Medulla oblongata (tissue), 1 donor: ENCODE results near the gene RGCC.
A peak's percentile ranks its signal among the peaks of the same experiment; 100 is the strongest.

Experiments
- DNase-seq: peaks from one replicate; pipeline ENCODE4 v3.0.0-alpha.2; 2015; ENCODE audit errors: extremely low spot score

The RGCC gene

DNA sequence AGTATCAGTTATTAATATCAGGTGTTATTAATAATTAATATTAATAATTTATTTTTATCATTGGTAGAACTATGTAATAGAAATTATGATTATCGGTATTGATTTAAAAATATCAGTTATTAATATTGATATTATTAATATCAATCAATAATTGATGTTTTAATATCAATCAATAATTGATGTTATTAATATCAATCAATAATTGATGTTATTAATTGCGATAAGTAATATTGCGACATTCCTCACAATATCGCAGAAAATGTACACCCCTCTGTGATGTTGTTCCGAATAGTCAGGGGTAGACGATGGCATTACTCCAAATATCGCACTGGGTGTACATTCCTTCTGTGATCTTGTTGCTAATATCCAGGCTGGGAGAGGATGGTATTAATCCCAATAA, 3.7 kb upstream of the RGCC start:
- no peak for DNase-seq

DNA sequence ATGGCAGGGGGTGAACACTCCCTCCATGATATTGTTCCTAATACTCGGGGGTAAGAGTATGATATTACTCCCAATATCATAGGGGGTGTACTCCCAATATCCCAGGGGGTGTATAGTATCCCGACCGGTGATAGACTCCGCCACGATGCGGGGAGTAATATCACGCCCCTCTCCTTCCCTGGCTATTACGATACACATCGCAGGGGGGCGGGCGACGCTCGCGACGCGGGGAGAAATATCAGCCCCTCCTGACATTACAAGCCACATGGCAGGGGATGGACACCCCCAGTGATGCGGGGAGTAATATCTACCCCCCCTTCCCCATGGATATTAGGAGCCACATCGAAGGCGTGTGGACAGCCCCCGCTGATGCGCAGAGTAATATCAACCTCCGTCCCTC, 3.2 kb upstream of the RGCC start:
- no peak for DNase-seq

DNA sequence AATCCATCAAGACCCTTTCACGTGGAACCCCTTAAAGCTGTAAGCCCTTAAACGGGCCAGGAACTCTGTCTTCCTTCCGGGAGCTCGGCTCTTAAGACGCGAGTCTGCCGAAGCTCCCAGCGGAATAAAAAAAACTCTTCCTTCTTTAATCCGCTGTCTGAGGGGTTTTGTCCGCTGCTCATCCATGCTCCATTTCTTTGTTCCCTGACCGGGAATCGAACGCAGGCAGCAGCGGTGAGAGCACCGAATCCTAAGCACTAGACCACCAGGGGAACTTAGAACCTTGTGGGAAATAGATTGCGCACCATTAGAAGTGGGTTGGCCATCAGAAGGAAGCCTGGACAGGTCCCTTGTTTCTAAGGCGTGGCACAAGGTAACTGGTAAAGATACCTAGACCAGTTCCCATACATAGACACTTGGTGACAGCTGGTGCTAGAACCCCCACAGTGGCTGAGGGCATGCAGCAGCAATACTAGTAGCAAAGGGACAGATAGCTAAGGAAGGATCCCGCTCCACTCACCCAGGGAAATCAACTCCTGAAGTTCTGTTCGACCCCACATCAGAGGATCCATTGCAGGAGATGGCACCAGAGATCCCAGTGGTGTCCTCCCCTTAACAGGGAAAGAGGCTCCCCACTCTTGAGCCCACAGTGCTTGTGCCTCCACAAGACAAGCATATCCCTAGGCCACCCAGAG, 1.5 kb upstream of the RGCC start:
- DNase-seq = no peak

DNA sequence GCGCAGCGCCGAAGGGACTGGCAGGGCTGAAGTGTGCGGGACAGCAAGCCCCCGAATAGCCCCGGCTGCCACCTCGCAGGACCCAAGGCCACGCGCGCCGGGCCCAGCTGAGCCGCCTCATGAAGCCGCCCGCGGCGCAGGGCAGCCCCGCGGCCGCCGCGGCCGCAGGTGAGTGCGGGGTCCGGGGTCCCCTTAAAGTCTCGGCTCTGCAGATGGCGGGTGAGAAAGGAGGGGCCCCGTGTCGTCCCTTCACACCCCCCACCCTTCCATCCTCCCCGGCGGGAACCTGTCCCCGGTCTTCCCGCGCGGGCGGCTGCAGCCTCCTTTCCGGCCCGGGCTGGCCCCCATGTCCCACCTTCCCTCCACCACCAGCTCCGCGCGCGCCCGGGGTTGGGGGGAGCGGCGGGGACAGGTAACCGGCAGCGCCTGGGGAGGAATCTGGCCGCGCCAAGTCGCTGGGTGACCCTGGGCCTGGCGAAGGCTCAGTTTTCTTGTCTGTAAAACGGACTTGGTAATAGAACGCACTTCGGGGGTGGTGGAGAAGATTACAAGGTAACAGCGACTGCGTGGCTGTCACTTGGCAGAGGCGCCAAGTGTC, 338 bp downstream of the RGCC start:
- DNase-seq = peak; percentile 5

DNA sequence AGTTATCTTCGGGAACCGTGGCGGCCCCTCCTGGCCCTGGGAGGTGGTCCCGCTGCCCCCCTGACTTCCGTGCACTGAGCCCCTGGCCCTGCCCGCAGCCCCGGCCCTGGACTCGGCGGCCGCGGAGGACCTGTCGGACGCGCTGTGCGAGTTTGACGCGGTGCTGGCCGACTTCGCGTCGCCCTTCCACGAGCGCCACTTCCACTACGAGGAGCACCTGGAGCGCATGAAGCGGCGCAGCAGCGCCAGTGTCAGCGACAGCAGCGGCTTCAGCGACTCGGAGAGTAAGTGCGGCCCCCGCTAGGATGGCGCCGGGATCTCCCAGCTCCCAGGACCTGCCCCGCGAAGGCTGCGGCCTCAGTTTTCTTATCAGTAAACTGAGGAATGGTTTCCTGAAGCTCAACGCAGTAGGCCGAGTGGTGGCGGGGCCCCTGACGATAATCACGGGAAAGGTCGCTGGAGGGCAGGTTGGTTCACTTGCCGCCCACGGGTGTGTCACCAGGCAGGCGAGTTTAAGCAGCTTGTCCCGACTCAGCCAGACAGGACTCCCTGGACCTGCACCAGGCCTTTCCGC, 924 bp downstream of the RGCC start:
- DNase-seq = peak; percentile 48

DNA sequence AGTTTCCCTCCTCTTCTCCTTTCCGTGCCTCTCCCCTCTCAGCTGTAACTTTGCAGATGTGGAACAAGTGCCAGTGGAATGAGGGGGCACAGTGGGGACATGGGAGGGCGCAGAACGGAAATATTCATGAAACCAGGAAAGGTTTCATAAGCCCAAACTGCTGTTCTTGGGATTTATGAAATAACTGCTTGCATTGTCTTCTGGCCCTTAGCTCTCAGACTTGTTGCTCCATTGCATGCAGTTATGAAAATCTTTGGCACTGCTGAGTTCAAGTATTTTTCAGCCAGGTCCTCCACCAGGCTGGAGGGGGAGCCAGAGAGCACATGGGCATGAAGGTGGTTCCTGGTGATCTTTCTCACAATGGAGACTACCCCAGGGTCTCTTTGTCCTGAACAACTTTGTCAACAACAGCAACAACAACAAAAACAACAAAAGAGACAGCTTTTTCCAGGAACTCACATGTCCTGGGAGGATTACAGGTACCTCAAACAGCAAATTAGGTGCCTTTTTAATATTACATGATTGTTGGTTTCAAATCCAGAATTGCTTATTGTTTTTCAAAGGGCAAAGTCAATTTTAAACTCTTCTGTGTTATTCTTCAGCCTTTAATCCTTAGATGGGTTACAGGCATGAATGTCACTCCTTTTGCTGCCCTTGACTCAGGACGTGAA, 1.5 kb downstream of the RGCC start:
- peak; percentile 70 for DNase-seq

DNA sequence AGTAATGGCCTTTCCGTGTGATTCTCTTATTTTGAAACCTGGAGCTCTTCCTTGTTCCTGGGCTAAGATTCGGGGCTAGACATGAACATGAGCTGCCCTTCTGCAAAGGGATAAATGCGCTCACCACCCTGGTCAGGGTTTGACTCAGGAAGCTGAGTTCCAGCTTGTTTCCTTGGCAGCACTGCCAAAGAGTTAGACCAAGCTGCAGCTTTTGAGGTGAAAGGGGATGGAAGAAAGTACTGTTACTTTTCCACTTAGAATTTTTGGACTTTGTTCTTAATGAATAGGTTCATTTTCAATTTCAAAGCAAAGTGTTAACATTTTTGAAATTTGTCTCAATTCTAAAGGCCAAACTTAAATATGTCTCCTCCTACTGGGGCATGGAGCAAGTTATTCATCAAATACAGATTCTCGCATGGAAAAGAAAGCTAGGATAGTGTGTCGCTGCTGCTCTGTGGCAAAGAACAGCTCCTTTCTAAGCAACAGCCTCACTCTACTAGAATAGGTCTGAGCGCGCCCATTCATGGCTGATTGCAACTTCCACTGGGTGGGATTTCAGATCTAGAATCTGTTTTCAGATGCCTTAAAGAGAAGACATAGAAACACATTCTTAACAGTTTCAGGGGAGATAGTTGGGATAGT, 2.2 kb downstream of the RGCC start:
- DNase-seq = peak; percentile 67

DNA sequence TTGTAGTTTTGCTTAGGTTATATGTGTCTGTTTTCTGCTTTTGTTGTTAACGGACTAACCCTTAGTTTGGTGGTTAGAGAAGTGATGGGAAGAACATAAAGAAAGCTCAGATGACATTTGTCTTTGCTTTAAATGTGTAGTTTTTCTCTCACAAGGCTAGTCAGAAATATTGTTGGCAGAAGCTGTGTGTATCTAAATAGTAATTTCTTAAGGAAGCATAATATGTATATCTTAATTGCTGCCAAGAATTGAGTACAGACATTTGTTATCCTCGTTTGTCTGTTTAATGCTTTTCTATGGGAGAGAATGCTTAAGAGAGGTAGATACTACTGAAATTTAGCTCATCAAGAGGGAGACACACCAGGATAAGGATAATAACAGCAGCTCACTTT, 2.7 kb downstream of the RGCC start:
- DNase-seq = peak; percentile 23

DNA sequence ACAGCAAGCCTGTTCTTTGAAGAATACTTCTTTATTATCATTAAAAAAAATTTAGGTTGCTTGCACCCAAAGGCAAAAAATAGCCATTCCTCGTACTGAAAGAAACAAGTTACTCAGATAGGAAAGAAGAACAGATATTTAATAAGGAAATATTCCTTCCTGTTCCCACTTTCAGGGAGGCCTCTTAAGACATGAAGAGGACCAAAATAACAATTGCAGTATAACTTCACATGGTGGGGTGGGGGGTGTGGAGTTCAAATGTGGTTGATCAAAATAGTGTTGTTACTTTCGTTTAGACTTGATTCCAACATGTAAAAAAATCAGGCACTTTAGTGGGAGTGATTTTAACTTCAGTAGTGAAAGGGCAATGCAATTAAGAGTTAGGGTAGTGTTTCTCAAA, 3.6 kb downstream of the RGCC start:
- peak; percentile 20 for DNase-seq

DNA sequence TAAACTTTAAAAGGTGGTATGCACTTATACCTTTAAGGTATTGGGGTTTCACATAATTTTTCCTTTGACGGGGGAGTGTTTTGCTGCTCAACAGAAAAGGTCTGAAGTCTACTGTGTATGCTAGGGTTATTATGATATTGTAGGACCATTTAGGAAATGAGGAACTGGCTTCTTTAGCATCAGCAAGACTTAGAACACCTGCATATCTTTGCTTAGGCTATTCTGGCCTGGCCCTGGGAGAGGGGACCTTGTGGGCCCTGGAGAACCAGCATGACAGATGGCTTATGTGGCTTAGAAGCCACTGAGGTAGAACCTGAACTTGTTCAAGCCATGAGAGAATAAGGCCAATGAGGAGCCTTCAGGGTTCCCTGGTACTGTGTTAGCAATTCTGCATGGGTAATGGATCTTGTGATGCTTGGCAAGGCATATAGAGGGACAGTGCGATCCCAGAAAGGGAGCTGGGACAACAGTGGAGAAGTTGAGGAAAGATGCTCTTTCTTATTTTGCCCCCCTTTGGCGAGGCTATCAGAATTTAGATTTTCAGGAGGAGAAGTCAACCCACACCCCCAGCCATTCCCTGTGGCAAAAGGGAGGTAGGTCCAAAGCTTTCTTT, 4.3 kb downstream of the RGCC start:
- peak; percentile 40 for DNase-seq

DNA sequence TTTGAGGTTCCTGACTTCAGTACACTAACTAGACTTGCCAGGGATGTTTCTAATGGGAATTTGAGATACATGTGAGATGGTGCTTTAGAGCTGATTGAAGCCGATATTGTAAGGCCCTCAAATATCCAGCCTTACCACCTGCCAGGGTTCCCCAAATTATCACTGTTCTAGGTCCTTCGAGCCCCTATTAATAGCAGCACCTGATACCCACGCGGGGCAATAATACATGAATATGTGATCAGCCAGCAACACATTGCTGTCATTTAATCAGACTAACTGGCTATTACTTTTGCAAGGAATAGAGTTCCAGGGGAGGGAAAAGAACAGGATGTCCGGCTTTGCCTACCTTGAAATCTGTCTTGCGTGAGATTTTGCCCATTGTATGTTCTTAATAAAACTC, 5.1 kb downstream of the RGCC start:
- DNase-seq = no peak

DNA sequence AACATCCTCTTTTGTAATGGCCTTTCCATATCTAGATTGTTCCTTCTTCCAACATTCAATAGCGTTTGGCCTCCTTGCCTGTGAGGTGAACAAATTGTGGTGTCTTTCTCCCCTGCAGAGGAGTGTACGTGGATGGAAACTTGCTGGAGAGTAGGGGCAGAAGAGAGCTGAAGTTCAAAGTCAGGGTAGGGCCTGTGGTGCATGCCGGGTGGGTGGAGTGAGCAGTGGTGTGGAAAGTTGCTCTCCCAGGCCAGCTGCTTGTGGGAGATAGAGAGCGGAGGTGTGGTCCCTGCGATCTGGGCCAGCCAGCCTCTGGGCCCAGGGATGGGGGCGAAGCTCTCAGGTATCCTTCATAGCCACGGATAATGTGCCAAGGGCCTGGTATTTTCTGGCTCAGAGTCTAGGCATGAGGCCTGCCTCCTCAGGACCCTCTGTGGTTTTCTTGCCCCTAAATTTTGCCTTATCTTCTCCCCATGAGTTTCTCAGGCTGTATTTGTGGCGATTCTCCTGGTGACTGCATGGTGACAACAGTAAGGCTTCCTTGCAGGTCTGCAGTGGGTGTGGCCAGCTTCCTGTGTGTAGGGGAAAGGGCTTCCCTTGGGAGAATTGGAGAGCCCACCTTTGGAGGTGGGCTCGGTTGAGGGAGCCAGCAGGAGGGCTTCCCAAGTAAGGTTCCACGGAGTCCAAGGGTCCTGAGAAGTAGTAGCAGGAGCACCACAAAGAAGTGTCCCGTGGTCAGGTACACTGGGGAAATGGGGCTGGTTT, 6.7 kb downstream of the RGCC start:
- DNase-seq = peak; percentile 19

DNA sequence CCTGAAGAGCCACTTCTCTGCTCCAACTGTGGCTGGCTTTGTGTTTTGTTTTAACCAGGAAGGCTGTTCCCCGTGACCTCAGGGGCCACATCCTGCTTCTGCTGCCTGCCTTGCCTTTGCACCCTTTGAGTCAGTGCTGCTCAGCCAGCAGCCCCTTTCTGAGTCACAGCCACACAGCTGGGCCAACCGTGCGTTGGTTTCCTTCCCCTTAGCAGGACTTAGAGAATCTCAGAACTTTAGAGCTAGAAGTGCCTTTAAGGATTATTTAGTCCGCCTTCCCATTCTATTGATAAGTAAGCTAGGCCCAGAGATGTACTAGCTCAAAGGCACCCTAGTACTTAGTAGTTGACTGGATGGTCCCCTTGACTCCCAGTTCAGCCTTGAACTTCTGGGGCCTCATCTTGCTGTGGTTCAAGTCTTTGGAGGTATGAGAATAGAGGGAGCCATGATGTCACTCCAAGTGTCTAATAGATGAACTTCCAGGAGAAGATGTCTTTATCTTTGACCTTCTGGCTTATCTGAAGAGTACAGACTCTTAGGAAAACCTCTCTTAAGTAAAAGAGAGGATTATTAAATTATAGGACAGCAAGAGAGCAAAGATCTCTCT, 8.0 kb downstream of the RGCC start:
- peak; percentile 56 for DNase-seq

DNA sequence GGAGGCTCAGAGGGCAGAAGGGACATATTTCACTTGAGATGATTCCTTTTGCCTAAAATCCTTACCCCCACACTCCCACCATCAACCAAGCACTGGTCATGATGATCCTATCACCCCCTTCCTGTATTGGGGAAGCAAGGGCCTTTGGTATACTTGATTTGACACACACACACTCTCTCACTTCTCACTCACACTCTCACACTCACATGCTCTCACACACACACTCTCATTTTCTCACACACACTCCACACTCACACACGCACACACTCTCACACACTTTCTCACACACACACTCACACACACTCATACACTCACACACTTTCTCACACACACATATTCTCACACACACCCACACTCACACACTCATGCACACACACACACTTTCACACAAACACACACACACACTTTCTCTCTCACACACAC, 8.6 kb downstream of the RGCC start:
- peak; percentile 3 for DNase-seq

DNA sequence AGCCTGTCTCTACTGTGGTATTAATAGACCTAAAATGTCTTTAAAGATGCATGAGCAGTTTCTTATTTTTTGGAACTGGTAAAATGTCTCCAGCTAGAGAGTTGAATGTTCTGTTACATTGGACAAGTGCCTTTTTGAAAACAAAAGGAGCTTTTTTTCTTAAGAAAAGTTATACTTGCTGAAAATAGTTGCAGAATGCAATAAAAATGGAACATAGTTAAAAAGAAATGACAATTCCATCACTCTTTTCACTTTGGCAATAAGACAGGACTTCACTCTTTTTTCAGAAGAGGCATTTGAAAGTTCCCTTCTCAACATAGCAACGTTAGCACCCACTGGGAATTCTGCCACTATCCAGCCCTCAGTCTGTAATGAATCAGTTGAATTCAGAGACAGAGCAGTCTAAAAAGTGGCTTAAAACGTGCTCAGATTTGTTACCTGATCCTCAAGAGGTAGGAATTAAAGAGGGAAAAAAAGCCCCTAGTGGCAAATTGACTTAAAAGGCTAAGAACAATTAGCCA, 10.1 kb downstream of the RGCC start:
- DNase-seq = peak; percentile 80

DNA sequence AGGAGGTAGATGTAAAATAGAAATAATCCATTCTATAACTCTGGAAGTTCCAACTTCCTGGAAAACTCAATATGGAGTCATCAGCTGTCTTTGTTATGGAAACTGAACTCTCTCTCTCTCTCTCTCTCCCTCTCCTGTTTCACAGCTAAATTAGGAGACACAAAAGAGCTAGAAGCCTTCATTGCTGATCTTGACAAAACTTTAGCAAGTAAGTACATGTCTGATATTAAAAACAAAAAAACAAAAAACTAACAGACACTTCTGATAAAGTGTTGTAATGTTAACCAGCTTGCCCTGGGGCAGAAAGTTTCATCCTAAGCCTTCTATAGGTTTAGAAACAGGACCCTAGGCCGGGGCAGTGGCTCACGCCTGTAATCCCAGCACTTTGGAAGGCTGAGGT, 11.3 kb downstream of the RGCC start:
- DNase-seq = no peak

DNA sequence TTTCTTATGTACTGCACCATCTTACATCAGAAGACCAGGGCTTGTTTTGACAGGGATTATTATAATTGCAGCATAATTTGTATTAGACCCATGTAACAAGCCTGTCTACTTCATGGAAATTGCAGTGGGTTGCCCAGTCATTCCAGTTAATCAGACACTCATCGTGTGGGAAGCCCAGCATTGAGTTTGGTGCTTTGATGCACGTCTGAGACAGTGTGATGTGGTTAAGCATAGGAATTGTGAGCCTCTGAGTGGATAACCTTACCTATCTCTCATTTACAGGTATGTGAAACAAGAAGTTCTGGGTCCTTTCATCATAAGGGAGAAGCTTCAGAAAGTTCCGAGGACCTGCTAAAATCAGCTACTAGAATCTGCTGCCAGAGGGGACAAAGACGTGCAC, 12.8 kb downstream of the RGCC start:
- no peak for DNase-seq

DNA sequence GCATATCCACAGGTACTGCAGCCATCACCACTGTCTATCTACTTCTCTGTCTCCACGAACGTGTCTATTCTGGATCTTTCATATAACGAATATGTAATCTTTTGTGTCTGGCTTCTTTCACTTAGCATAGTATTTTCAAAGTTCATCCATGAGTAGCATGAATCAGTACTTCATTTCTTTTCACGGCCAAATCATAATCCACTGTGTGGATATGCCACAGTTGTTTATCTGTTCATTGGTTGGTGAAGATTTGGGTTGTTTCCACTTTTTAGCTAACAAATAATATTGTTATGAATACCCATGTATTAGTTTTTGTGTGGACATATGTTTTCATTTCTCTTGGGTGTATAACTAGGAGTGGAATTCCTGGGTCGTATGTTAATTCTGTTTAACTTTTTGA, 14.4 kb downstream of the RGCC start:
- no peak for DNase-seq

DNA sequence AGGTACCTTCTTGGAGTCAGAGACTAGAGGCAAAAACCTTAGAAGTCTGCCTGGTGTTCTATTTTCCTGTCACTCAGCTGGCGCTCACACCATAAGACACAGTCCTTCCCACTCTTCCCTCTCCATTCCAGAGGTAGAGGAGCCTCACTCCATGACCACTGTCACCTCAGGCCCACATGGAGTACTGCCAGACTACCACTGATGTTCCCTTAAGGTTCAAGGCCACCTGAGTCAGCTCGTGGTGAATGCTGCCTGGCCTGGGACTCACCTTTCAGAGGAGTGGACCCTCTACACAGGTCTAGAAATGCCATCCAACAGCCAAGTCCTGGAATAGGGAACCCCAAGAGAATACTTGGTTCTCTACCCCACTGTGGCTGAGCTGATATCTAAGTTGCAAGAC, 29.9 kb downstream of the RGCC start:
- no peak for DNase-seq

DNA sequence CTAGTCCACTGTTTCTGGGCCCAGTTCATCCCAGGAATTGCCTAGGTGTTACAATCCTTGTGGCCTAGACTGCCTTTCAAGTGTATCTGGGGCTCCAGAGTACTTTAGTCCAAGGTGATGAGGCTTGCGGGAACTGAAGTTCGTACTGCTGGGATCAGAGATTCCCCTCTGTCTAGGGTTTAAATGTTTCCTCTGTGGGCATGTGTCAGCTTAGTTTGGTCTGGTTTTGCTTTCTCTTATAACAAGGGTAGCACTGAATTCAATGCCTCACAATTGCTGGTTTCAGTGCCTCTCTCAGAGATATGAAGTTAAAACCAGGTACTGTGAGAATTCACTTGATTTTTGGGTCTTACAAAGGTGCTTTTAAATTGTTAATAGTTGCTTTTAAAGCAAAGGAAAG, 30.8 kb downstream of the RGCC start:
- DNase-seq = no peak
